Suppressor macrophage treated with lipopolysaccharide for 1 hour (primary cell): Measurements from ENCODE around the gene CDR2L.
"Not testable (repeated sequence)": the region's sequence is repeated elsewhere in the genome, so short reads cannot be mapped to it uniquely, and the experiment has no call there.

Experiments used
- DNase-seq, 3 donors: peaks; one replicate each; pipeline ENCODE4 v3.0.0-alpha.2; 2020 to 2022

CDR2L gene

GRCh38 chr17:74981979-74982662, 5.3 kb upstream of the CDR2L start:
- DNase-seq, result peak; percentile 52 to 70 (median 58)

GRCh38 chr17:74982663-74983313, 4.6 kb upstream of the CDR2L start:
- not testable (repeated sequence) for DNase-seq

- DNase-seq, result no peak
Measured at GRCh38 chr17:74986206-74986576, 1.2 kb upstream of the CDR2L start.

- peak; percentile 59 to 71 (median 61) for DNase-seq
Measured at GRCh38 chr17:74987909-74988711, 678 bp downstream of the CDR2L start.

GRCh38 chr17:74990581-74991105, 3.2 kb downstream of the CDR2L start:
- DNase-seq, result no peak

- DNase-seq, result no peak
Measured at GRCh38 chr17:74992223-74992622, 4.8 kb downstream of the CDR2L start.

GRCh38 chr17:74994440-74994839, 7.0 kb downstream of the CDR2L start:
- no peak for DNase-seq

- DNase-seq, result no peak
Measured at GRCh38 chr17:74995847-74996246, 8.4 kb downstream of the CDR2L start.

- DNase-seq, result no peak
Measured at GRCh38 chr17:74998783-74999182, 11.4 kb downstream of the CDR2L start.

GRCh38 chr17:74999523-74999922, 12.1 kb downstream of the CDR2L start:
- DNase-seq, result no peak

- DNase-seq, result peak; percentile 70 to 78 (median 71)
Measured at GRCh38 chr17:75001915-75002843, 14.7 kb downstream of the CDR2L start.

- no peak for DNase-seq
Measured at GRCh38 chr17:75003070-75003956, 15.9 kb downstream of the CDR2L start.

GRCh38 chr17:75003957-75004355, 16.5 kb downstream of the CDR2L start:
- DNase-seq, result no peak

- DNase-seq, result no peak
Measured at GRCh38 chr17:75004371-75004770, 16.9 kb downstream of the CDR2L start.

- DNase-seq, result no peak
Measured at GRCh38 chr17:75005291-75005690, 17.9 kb downstream of the CDR2L start.

GRCh38 chr17:75006084-75006483, 18.7 kb downstream of the CDR2L start:
- DNase-seq, result not testable (repeated sequence)

- peak; percentile 55 to 66 (median 57) for DNase-seq
Measured at GRCh38 chr17:75006653-75007052, 19.2 kb downstream of the CDR2L start.

- DNase-seq, result no peak
Measured at GRCh38 chr17:75008373-75008772, 20.9 kb downstream of the CDR2L start.

- no peak for DNase-seq
Measured at GRCh38 chr17:75009139-75009724, 21.8 kb downstream of the CDR2L start.

- DNase-seq, result no peak
Measured at GRCh38 chr17:75010683-75011400, 23.4 kb downstream of the CDR2L start.
